HepG2 (cell line): Measurements from ENCODE around the gene SAP25. TPM values are rescaled to one million over a fixed set of nuclear protein-coding genes. Genes with fewer than 3 reads are reported as not detected.

Experiments used
- E2F1 ChIP-seq: sonication (generic); formaldehyde crosslinking; IDR thresholded peaks from 2 replicates; pipeline ENCODE4 v1.5.0; 2020; ENCODE audit warnings: missing genetic modification reagents
- IRF2 ChIP-seq: IDR thresholded peaks from 2 replicates; pipeline ENCODE4 v1.6.1; 2018; ENCODE audit warnings: missing genetic modification reagents, missing compliant biosample characterization
- MAZ ChIP-seq, 2 experiments: sonication (generic) in 1 of 2; formaldehyde crosslinking in 1 of 2; IDR thresholded peaks; 2 replicates each; pipeline versions ENCODE4 v1.5.0 to v1.6.1; 2012 to 2020; ENCODE audit warnings: low read depth in 2 of 2, mild to moderate bottlenecking in 2 of 2, borderline replicate concordance in 1 of 2, improper control_type of control experiment in 1 of 2, low read length in 1 of 2, missing genetic modification reagents in 1 of 2, moderate library complexity in 1 of 2
- NCOA5 ChIP-seq: sonication (generic); formaldehyde crosslinking; IDR thresholded peaks from 2 replicates; pipeline ENCODE4 v1.4.0; 2020; ENCODE audit warnings: missing genetic modification reagents
- PRDM10 ChIP-seq: sonication (generic); formaldehyde crosslinking; IDR thresholded peaks from 2 replicates; pipeline ENCODE4 v1.4.0; 2020; ENCODE audit warnings: low read depth, missing genetic modification reagents
- REXO4 ChIP-seq: sonication (generic); formaldehyde crosslinking; IDR thresholded peaks from 2 replicates; pipeline ENCODE4 v1.8.0; 2022; ENCODE audit warnings: missing genetic modification reagents, mild to moderate bottlenecking, borderline replicate concordance
- YEATS2 ChIP-seq: sonication (generic); formaldehyde crosslinking; IDR thresholded peaks from 2 replicates; pipeline ENCODE4 v1.4.0; 2020; ENCODE audit warnings: missing genetic modification reagents, borderline replicate concordance
- ZFP90 ChIP-seq: sonication (generic); formaldehyde crosslinking; IDR thresholded peaks from 2 replicates; pipeline ENCODE4 v1.8.0; 2022; ENCODE audit warnings: missing genetic modification reagents, mild to moderate bottlenecking, inconsistent platforms, borderline replicate concordance
- ZNF142 ChIP-seq: sonication (generic); formaldehyde crosslinking; IDR thresholded peaks from 2 replicates; pipeline ENCODE4 v1.4.0; 2020; ENCODE audit warnings: missing genetic modification reagents
- ZNF143 ChIP-seq: sonication (generic); formaldehyde crosslinking; IDR thresholded peaks from 2 replicates; pipeline ENCODE4 v1.4.0; 2020; ENCODE audit warnings: missing genetic modification reagents
- ZNF512 ChIP-seq: sonication (generic); formaldehyde crosslinking; IDR thresholded peaks from 2 replicates; pipeline ENCODE4 v1.4.0; 2020; ENCODE audit warnings: mild to moderate bottlenecking, missing genetic modification reagents
- ZNF550 ChIP-seq: sonication (generic); formaldehyde crosslinking; IDR thresholded peaks from 2 replicates; pipeline ENCODE4 v1.4.0; 2020; ENCODE audit warnings: mild to moderate bottlenecking, missing genetic modification reagents, borderline replicate concordance
- ZNF704 ChIP-seq: sonication (generic); formaldehyde crosslinking; IDR thresholded peaks from 2 replicates; pipeline ENCODE4 v1.8.1; 2023; ENCODE audit warnings: mild to moderate bottlenecking, inconsistent platforms, moderate library complexity, missing genetic modification reagents, borderline replicate concordance
- polyA plus RNA-seq, 8 experiments: library from polyadenylated mRNA; depleted of rRNA in 3 of 8; stranded (reverse) in 7 of 8; unstranded in 1 of 8; fragments of >200 nt; fragmentation: Illumina TruSeq in 4 of 8; extraction: Trizol in 4 of 8; gene quantifications; 2 replicates each; pipeline versions ENCODE4 v1.2.1 to v1.2.3, GENCODE V29; 2011 to 2016; ENCODE audit warnings: low read depth in 4 of 8, missing spikeins in 1 of 8, mixed read lengths in 1 of 8; ENCODE audit not compliant: insufficient read depth in 1 of 8
- total RNA-seq, 5 experiments: library from RNA; depleted of rRNA; stranded (reverse); fragments of >200 nt; fragmentation: Illumina TruSeq; extraction: Trizol; gene quantifications; 2 replicates each; pipeline ENCODE4 v1.2.3, GENCODE V29; 2016; ENCODE audit warnings: low read depth in 1 of 5
- TF ChIP-seq, protein P1 (sequence below): sonication (generic); formaldehyde crosslinking; IDR thresholded peaks from 2 replicates; pipeline ENCODE4 v1.4.0; 2020; ENCODE audit warnings: mild to moderate bottlenecking, missing genetic modification reagents

SAP25 gene
- total and polyA plus RNA-seq, 2 of the 13 experiments (the other 11 are each of a cell fraction or from before 2014, with no cell fraction given) = 0.15 to 0.20 TPM

GRCh38 chr7:100567751-100568175 is 5.9 kb downstream of the SAP25 start (continued):
- TF ChIP-seq MAZ (IDR thresholded peaks at IDR 0.05; ENCODE audit: borderline replicate concordance, low read depth, low read length) = no peak
- TF ChIP-seq MAZ (CRISPR knock-in tag; IDR thresholded peaks at IDR 0.05; ENCODE audit: low read depth) = no peak
- no peak for TF ChIP-seq YEATS2
- no peak for TF ChIP-seq PRDM10 (CRISPR knock-in tag)
- no peak for TF ChIP-seq ZNF512 (CRISPR knock-in tag)
- no peak for TF ChIP-seq REXO4 (CRISPR knock-in tag)
- TF ChIP-seq, protein P1, sequence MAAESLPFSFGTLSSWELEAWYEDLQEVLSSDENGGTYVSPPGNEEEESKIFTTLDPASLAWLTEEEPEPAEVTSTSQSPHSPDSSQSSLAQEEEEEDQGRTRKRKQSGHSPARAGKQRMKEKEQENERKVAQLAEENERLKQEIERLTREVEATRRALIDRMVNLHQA (CRISPR knock-in tag) = no peak
- TF ChIP-seq E2F1 (CRISPR knock-in tag) = no peak
- no peak for TF ChIP-seq ZNF142 (CRISPR knock-in tag)
- TF ChIP-seq NCOA5 (CRISPR knock-in tag) = no peak
- TF ChIP-seq IRF2 = no peak
- no peak for TF ChIP-seq ZNF143
- TF ChIP-seq ZNF704 (CRISPR knock-in tag) = 0 out of 2 replicates have a peak, but pooled peaks have one; percentile 51
- no peak for TF ChIP-seq ZNF550 (CRISPR knock-in tag)
- TF ChIP-seq ZFP90 = no peak; the same call in 1 of the 2 replicates
